Measurements from ENCODE around the gene KSR2. TPM values are rescaled to one million over a fixed set of nuclear protein-coding genes. Genes with fewer than 3 reads are reported as not detected.

KSR2 gene
- polyA plus RNA-seq, 3 donors from 2014 or later = not detected

DNA sequence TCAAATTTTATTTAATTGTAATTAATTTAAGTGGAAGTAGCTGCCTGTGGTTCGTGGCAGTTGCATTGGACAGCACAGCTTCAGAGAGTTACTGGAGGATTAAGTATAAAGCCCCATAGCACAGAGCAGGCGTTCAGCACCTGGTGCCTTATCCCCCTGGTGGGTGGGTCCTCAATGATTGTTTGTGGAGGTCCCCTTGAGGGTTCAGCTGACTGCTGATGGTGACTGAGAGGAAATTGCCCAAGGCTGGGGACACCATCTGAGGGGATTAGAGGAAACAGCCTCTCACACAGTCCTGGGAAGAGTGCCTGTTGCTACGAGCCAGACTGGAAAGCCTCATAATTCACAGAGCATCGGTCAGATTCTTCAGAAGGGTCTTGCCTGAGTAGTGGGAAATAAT, 524.0 kb downstream of the KSR2 start:
- Mint-ChIP-seq H3K27me3 (ENCODE audit: low read depth in 3 of 3) (peaks cover 0 to 5% (median 1%) of the 10 kb centered on the region in 3 donors), H3K4me3 (no peak overlapping the region), H3K27ac (no peak overlapping the region), H3K9me3 (no peaks in the 10 kb centered on the region), H3K36me3 (no peaks in the 10 kb centered on the region), H3K4me1 (no peaks in the 10 kb centered on the region)
- DNase-seq = no peak

DNA sequence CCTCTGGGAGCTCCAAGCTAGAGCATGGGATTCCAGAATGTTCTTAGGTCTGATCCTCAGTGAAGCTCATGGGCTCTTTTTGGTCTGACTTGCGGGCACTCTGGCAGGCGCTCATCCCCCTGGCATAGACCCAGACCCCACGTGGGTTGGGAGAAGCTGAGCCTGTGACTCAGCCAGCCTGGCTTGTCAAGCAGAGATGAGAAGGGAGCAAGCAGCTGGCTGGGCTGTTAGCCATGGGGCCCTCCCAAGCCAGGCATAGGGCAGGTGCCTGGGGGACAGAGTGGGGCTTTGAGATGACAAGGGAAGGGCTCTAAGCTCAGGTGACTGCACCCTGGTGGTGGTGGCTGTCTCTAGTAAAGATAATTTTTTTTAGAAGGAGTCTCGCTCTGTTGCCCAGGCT, 527.0 kb downstream of the KSR2 start:
- DNase-seq = no peak
- H3K9me3 Mint-ChIP-seq = no peaks in the 10 kb centered on the region
- H3K36me3 Mint-ChIP-seq = no peaks in the 10 kb centered on the region
- H3K4me3 Mint-ChIP-seq = no peak overlapping the region
- H3K4me1 Mint-ChIP-seq = no peaks in the 10 kb centered on the region
- H3K27ac Mint-ChIP-seq = no peak overlapping the region
- H3K27me3 Mint-ChIP-seq (ENCODE audit: low read depth in 3 of 3) = peaks cover 0 to 5% (median 1%) of the 10 kb centered on the region in 3 donors

DNA sequence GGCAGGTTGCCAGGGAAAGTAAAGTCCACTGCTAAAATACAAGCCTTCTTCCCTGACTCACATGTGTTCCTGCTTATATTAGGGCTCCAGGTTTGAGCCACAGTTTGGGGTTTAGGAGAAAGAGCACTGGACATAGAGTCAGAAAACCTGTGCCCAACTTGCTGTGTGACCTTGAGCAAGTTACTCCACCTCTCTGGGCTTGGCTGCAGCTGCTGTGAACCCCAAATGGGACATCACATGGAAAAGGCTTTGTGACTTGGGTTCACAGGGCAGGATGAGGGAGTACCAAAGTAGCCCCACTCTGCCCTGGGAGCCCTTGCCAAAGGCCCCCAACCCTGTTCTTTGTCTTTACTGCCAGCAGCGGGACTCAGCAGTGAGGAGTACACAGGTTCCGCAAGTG, 528.4 kb downstream of the KSR2 start:
- no peaks in the 10 kb centered on the region for H3K4me1 Mint-ChIP-seq
- no peaks in the 10 kb centered on the region for H3K36me3 Mint-ChIP-seq
- no peaks in the 10 kb centered on the region for H3K9me3 Mint-ChIP-seq
- no peak overlapping the region for H3K27ac Mint-ChIP-seq
- H3K27me3 Mint-ChIP-seq (ENCODE audit: low read depth in 3 of 3) = peaks cover 0 to 5% (median 4%) of the 10 kb centered on the region in 3 donors
- no peak overlapping the region for H3K4me3 Mint-ChIP-seq
- DNase-seq = no peak

DNA sequence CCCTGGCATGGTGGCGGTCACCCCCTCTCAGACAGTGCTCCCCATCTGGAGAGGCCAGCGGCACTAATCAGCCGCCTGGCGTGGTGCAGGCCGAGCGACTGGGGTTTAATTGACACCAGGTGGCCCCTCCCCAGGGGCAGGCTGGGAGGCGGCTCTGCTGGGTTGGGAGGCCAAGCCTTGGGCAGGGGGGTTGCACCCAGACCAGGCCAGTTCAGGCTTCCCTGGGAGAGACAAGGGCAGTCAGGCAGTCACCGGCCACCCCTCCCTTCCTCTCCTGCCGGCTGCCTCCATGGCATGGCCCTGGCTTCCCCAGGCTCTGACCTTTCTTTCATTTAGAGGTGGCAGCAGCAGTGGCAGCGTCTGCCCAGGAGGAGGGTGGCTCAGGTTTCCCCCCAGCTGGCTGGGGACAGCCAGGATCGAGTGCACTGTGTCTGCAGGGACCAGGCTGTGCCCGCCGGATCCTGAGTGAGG, 529.2 kb downstream of the KSR2 start:
- Mint-ChIP-seq H3K4me1 (no peaks in the 10 kb centered on the region), H3K9me3 (no peaks in the 10 kb centered on the region), H3K4me3 (no peak overlapping the region), H3K27ac (no peak overlapping the region), H3K36me3 (no peaks in the 10 kb centered on the region), H3K27me3 (ENCODE audit: low read depth in 3 of 3) (peaks cover 0 to 5% (median 4%) of the 10 kb centered on the region in 3 donors)
- DNase-seq = no peak

DNA sequence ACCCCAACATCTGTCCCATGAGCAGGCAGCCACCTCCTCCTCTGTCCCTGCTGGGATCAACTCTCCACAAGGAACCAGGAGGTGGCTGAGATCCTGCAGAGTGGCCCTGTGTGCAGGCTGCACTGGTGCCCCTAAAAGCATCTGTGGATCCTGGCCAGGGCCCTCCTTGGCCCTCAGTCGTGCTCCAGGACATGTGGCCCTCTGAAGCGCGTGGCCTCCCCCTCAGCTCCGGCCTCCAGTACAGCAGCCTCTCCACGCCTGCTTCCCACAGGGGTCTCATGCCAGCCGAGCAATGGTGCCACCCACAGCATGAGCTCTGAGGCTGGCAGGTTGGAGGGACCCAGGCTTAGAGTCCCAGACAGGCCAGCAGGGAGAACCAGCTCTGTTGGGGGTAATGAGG, 530.0 kb downstream of the KSR2 start:
- Mint-ChIP-seq H3K4me1 (no peaks in the 10 kb centered on the region), H3K27me3 (ENCODE audit: low read depth in 3 of 3) (peaks cover 0 to 5% (median 4%) of the 10 kb centered on the region in 3 donors), H3K9me3 (no peaks in the 10 kb centered on the region), H3K36me3 (no peaks in the 10 kb centered on the region), H3K4me3 (no peak overlapping the region), H3K27ac (no peak overlapping the region)
- no peak for DNase-seq

DNA sequence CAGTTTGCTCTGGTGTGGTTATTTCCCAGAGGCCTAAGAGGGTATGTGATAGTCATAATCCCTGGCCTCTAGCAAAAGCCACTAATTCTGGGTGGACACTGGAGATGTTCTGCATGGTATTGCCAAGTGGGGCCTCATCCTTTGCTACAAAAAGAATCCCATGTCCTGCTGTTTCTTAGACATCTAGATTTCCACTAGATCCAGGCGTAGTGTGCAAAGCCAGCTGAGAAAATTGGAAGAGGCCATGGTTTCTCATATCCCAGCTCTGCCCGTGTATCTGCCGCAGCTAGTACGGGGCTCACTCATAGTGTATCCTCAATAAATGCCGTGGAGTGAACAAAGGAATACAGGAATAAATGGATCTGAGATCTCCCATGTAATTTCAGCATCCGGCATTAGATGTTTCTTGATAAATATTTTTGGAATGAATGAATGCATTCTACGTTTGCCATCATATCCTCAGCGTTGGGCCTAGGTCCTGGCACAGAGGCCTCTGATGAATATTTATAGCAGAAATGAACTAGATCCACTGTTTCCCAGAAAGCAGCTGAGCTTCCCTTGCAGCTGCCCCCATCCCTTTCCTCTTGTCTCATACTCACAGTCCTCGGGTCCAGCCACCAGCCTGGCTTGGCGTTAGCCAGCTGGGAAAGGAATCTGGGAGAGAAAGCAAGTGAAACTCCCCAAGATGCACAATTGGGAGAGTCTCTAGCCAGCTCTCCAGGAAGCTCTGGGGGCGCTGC, 531.1 kb downstream of the KSR2 start:
- Mint-ChIP-seq H3K36me3 (no peaks in the 10 kb centered on the region), H3K27ac (no peak overlapping the region), H3K4me3 (no peak overlapping the region), H3K4me1 (no peaks in the 10 kb centered on the region), H3K9me3 (no peaks in the 10 kb centered on the region), H3K27me3 (ENCODE audit: low read depth in 3 of 3) (peaks cover 0 to 3% (median 2%) of the 10 kb centered on the region in 3 donors)
- no peak for DNase-seq

DNA sequence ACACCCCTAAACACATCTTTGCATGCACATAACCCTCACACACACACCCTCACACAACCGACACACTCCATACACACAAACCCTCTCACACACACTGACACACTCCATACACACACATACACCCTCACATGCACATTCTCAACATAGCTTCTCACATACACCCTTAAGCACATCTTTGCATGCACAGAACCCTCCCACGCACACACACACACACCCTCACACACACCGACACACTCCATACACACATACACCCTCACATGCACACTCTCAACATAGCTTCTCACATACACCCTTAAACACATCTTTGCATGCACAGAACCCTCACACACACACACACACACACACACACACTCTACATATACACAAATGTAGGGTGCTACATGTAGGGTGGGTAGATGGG, 534.9 kb downstream of the KSR2 start:
- peaks cover 0 to 3% (median 2%) of the 10 kb centered on the region in 3 donors for H3K27me3 Mint-ChIP-seq (ENCODE audit: low read depth in 3 of 3)
- no peaks in the 10 kb centered on the region for H3K4me1 Mint-ChIP-seq
- no peak overlapping the region for H3K4me3 Mint-ChIP-seq
- no peaks in the 10 kb centered on the region for H3K36me3 Mint-ChIP-seq
- no peaks in the 10 kb centered on the region for H3K9me3 Mint-ChIP-seq
- DNase-seq = no peak
- H3K27ac Mint-ChIP-seq = no peak overlapping the region

DNA sequence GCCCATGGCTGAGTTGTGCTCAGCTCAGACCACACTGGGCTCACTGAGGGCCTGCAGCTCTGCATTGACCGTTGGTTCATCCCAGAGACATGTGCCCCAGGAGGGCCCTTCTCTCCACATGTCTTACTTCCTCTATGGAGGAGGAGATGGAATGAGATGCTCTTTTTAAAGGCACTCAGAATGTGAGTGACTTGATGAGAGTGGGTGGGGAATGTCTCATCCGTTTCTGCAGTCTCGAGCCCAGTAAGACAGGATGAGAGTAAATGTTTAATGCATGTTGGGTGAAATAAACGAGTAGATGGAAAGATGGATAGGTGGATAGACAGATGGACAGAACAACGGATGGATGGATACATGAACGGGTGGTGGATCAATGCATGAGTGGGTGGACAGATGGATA, 538.5 kb downstream of the KSR2 start:
- no peak overlapping the region for H3K4me3 Mint-ChIP-seq
- H3K27me3 Mint-ChIP-seq (ENCODE audit: low read depth in 3 of 3) = peaks cover 2 to 3% (median 3%) of the 10 kb centered on the region in 3 donors
- H3K9me3 Mint-ChIP-seq = peaks cover 0 to 6% (median 0%) of the 10 kb centered on the region in 6 donors
- H3K36me3 Mint-ChIP-seq = no peaks in the 10 kb centered on the region
- H3K4me1 Mint-ChIP-seq = no peaks in the 10 kb centered on the region
- no peak for DNase-seq
- no peak overlapping the region for H3K27ac Mint-ChIP-seq

DNA sequence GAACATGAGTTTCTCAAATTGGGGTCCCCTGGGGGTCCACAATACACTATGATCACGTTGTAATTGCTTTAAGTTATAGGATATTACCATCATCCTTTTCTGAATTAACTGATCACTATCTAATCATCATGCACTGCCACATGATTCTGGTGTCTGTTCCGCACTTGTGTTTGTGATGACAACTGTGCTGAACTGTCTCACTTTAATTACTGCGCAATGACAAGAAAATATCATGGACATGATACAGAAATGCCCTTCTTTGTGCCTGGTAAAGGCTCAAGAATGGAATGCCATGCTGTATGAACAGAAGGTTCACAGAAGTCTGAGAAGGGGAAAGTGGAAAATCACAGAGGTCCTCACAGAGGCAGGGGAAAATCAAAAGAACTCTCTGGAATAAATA, 541.6 kb downstream of the KSR2 start:
- peaks cover 3% of the 10 kb centered on the region in 3 donors for H3K27me3 Mint-ChIP-seq (ENCODE audit: low read depth in 3 of 3)
- H3K4me3 Mint-ChIP-seq = no peak overlapping the region
- no peak for DNase-seq
- H3K4me1 Mint-ChIP-seq = no peaks in the 10 kb centered on the region
- peaks cover 0 to 8% (median 0%) of the 10 kb centered on the region in 6 donors for H3K9me3 Mint-ChIP-seq
- no peak overlapping the region for H3K27ac Mint-ChIP-seq
- no peaks in the 10 kb centered on the region for H3K36me3 Mint-ChIP-seq

DNA sequence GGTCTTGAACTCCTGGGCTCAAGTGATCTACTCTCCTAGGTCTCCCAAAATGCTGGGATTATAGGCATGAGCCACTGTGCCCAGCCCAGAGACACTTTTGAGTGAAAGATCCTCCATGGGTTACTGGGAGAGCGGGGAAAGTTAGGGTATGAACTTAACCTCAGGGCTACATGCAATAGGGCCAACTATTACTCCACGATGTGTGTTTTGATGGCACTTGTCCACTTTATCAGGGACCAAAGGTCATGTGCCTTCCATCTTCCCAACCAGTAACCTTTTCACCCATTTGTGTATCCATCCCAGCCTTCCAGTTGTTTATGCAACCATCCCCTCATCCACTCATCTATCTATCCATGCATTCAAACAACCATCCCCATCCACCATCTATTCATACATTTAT, 546.8 kb downstream of the KSR2 start:
- Mint-ChIP-seq H3K27me3 (ENCODE audit: low read depth in 3 of 3) (peaks cover 2 to 4% (median 3%) of the 10 kb centered on the region in 3 donors), H3K4me1 (no peaks in the 10 kb centered on the region), H3K9me3 (peaks cover 0 to 4% (median 0%) of the 10 kb centered on the region in 6 donors), H3K36me3 (no peaks in the 10 kb centered on the region), H3K27ac (no peak overlapping the region), H3K4me3 (no peak overlapping the region)
- no peak for DNase-seq

DNA sequence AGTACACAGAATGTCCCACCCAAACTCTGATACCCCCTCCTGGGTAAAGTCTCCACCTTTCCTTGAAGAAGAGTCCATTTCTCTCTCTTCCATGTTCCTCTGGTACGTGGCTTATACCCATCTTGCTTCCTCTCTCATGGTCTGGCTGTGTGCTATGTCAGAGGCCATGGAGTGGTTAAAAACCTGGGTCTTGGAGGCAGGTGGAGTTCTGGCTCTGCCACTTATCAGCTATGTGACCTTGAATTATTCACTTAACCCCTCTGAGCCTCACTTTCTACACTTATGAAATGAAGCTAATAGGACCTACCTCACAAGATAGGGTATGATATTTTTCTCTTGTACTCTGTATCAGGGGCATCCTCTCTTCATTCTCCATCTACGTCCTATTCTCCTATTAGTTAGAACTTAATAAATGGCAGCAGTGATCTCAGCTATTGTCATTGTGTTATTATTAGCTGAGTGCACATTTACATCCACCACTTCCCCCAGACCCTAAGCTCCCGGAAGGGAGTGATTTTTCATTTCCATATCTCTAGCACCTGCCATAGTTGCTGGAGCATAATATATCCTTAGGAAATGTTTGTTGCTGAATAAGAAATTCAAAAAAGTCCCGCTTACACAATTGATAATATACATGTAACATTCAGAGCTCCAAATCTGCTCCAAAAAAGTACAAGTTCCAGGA, 547.6 kb downstream of the KSR2 start:
- no peaks in the 10 kb centered on the region for H3K36me3 Mint-ChIP-seq
- H3K4me1 Mint-ChIP-seq = no peaks in the 10 kb centered on the region
- H3K4me3 Mint-ChIP-seq = no peak overlapping the region
- no peak overlapping the region for H3K27ac Mint-ChIP-seq
- DNase-seq = no peak
- H3K9me3 Mint-ChIP-seq = peaks cover 0 to 3% (median 0%) of the 10 kb centered on the region in 6 donors
- H3K27me3 Mint-ChIP-seq (ENCODE audit: low read depth in 3 of 3) = peaks cover 2 to 4% (median 3%) of the 10 kb centered on the region in 3 donors

DNA sequence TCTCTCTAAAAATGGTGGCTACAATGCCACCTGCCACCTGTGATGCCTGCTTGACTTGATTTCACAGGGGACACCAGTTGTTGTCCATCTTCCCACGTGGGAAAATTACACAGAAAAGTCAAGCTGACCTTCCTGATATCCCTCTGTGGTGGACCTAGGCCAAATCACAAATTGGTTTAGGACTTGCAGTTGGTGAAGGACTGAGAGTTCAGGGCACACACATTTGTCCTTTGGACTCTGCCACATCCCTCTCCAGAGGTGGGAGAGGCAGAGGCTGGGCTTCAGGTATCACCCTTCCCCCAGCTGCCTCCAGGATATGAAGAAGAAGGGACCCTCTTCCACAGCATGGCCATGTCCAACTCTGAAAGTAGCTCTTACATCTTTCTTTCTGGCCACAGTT, 551.8 kb downstream of the KSR2 start:
- Mint-ChIP-seq H3K36me3 (no peaks in the 10 kb centered on the region), H3K27ac (no peak overlapping the region), H3K27me3 (ENCODE audit: low read depth in 3 of 3) (peaks cover 0 to 7% (median 4%) of the 10 kb centered on the region in 3 donors), H3K9me3 (no peaks in the 10 kb centered on the region), H3K4me1 (no peaks in the 10 kb centered on the region), H3K4me3 (no peak overlapping the region)
- DNase-seq = no peak

DNA sequence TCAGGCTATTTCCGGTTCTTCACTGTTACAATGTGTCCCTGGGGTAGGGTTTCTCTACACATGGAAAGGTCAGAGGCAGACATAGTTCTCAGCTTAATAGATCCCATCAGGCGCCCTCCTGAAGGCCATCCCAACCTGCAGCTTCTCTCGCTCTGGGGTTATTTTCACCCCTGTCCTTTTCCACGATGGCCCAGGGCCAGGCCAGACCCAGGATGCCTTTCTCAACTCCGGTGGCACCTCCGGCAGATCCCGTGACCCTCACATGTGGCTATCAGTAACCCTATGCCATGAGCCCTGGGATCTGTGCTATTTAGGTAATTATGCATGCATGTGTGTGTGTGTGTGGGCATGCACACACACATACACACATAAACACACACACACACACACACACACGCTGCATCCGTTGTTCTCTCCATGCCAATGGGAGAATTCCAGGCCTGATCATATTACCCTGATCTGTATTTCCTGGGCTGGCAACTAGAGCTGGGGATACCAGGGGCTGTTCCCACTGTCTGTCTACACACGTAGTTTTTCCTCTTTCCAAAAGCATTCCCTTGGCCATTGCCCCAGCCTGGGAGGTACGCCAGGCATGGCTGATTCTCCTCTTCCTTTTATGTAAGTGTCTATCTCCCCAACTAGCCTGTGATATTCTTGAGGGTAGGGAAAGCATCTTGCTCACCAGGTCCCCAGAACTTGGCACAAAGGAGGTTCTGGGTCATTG, 556.2 kb downstream of the KSR2 start:
- no peak for DNase-seq
- Mint-ChIP-seq H3K9me3 (no peaks in the 10 kb centered on the region), H3K36me3 (no peaks in the 10 kb centered on the region), H3K4me1 (no peaks in the 10 kb centered on the region), H3K27me3 (ENCODE audit: low read depth in 3 of 3) (peaks cover under 1 to 7% (median 4%) of the 10 kb centered on the region in 3 donors), H3K4me3 (no peak overlapping the region), H3K27ac (no peak overlapping the region)

DNA sequence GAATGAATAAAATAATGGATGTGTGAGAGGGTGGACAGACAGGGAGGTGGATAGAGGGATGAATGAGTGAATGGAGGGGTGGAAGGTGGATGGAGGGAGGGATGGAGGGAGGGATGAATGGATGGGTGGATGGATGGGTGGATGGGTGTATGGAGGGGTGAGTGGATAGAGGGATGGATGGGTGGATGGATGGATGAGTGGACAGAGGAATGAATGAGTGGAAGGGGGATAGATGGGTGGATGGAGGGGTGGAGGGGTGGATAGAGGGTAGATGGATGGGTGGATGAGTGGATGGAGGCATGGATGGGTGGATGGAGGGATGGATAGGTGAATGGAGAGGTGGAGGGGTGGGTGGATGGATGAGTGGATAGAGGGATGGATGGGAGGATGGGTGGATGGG, 559.5 kb downstream of the KSR2 start:
- H3K4me3 Mint-ChIP-seq = no peak overlapping the region
- H3K36me3 Mint-ChIP-seq = no peaks in the 10 kb centered on the region
- H3K9me3 Mint-ChIP-seq = no peaks in the 10 kb centered on the region
- DNase-seq = no peak
- H3K27ac Mint-ChIP-seq = no peak overlapping the region
- peaks cover 2 to 7% (median 4%) of the 10 kb centered on the region in 3 donors for H3K27me3 Mint-ChIP-seq (ENCODE audit: low read depth in 3 of 3)
- H3K4me1 Mint-ChIP-seq = no peaks in the 10 kb centered on the region

Measured in immature natural killer cell (primary cell).